ENCODE data around the gene RTEL1.
"Not testable (repeated sequence)": the region's sequence is repeated elsewhere in the genome, so short reads cannot be mapped to it uniquely, and the experiment has no call there.

Gene RTEL1

GRCh38 chr20:63613863-63614594 is 44.1 kb upstream of the RTEL1 start:
- not testable (repeated sequence) for H3K27me3 ChIP-seq (ENCODE audit: insufficient read depth, low read length, poor library complexity); H2BK5ac ChIP-seq (ENCODE audit: low read length); H3K18ac ChIP-seq (ENCODE audit: low read length); H3K4me2 ChIP-seq (ENCODE audit: low read length); H2BK120ac ChIP-seq (ENCODE audit: low read depth, low read length); H3K4ac ChIP-seq (ENCODE audit: low read depth, low read length); H3K36me3 ChIP-seq (ENCODE audit: control insufficient read depth, insufficient read depth, low read length); H2BK15ac ChIP-seq (replicated peaks; ENCODE audit: low read depth); H3K27ac ChIP-seq (ENCODE audit: low read depth, low read length); H4K5ac ChIP-seq (ENCODE audit: low read length); H3K4me3 ChIP-seq (ENCODE audit: low read length); H4K8ac ChIP-seq (ENCODE audit: low read depth, low read length); H3K23ac ChIP-seq (ENCODE audit: low read length); H3K79me2 ChIP-seq (ENCODE audit: control insufficient read depth, insufficient read depth, low read length); DNase-seq; H2AK5ac ChIP-seq (ENCODE audit: low read length); H3K56ac ChIP-seq (ENCODE audit: low read length); H3K4me1 ChIP-seq (ENCODE audit: control insufficient read depth, low read depth, low read length); H3K9ac ChIP-seq (ENCODE audit: low read length)
- no CpG with 5 or more reads among the region's 18 CpGs for WGBS (ENCODE audit: extremely low coverage, insufficient coverage, low lambda C conversion rate)
- H3K79me1 ChIP-seq (ENCODE audit: low read length), result peaks cover 12% of the 10 kb centered on the region

- Histone ChIP-seq H2BK5ac (ENCODE audit: low read length) (no peak overlapping the region), H3K56ac (ENCODE audit: low read length) (no peak overlapping the region), H4K5ac (ENCODE audit: low read length) (no peak overlapping the region), H3K4me3 (ENCODE audit: low read length) (no peak overlapping the region), H3K23ac (ENCODE audit: low read length) (no peak overlapping the region), H3K27ac (ENCODE audit: low read depth, low read length) (no peak overlapping the region), H3K9ac (ENCODE audit: low read length) (no peak overlapping the region), H2AK5ac (ENCODE audit: low read length) (no peak overlapping the region), H3K79me1 (ENCODE audit: low read length) (peaks cover 20% of the 10 kb centered on the region), H3K79me2 (ENCODE audit: control insufficient read depth, insufficient read depth, low read length) (peaks cover 20% of the 10 kb centered on the region), H3K4ac (ENCODE audit: low read depth, low read length) (no peak overlapping the region), H3K18ac (ENCODE audit: low read length) (no peak overlapping the region), H3K27me3 (ENCODE audit: insufficient read depth, low read length, poor library complexity) (no peaks in the 10 kb centered on the region), H4K8ac (ENCODE audit: low read depth, low read length) (no peak overlapping the region), H3K4me1 (ENCODE audit: control insufficient read depth, low read depth, low read length) (no peaks in the 10 kb centered on the region), H3K36me3 (ENCODE audit: control insufficient read depth, insufficient read depth, low read length) (peaks cover 6% of the 10 kb centered on the region), H2BK120ac (ENCODE audit: low read depth, low read length) (no peak overlapping the region), H3K4me2 (ENCODE audit: low read length) (no peak overlapping the region), H2BK15ac (replicated peaks; ENCODE audit: low read depth) (no peak overlapping the region)
- no peak for DNase-seq
- no CpG with 5 or more reads among the region's 41 CpGs for WGBS (ENCODE audit: extremely low coverage, insufficient coverage, low lambda C conversion rate)
Observed at GRCh38 chr20:63617092-63617875, 40.8 kb upstream of the RTEL1 start.

- Histone ChIP-seq H2BK15ac (replicated peaks; ENCODE audit: low read depth) (no peak overlapping the region), H3K36me3 (ENCODE audit: control insufficient read depth, insufficient read depth, low read length) (peaks cover 6% of the 10 kb centered on the region)
- no CpG with 5 or more reads among the region's 8 CpGs for WGBS (ENCODE audit: extremely low coverage, insufficient coverage, low lambda C conversion rate)
Observed at GRCh38 chr20:63617876-63618265, 40.2 kb upstream of the RTEL1 start.

GRCh38 chr20:63618291-63618980 is 39.7 kb upstream of the RTEL1 start:
- Histone ChIP-seq H4K5ac (ENCODE audit: low read length) (no peak overlapping the region), H3K79me2 (ENCODE audit: control insufficient read depth, insufficient read depth, low read length) (peaks cover 26% of the 10 kb centered on the region), H2BK5ac (ENCODE audit: low read length) (no peak overlapping the region), H3K79me1 (ENCODE audit: low read length) (peaks cover 21% of the 10 kb centered on the region), H3K4me2 (ENCODE audit: low read length) (no peak overlapping the region), H3K4ac (ENCODE audit: low read depth, low read length) (no peak overlapping the region), H3K27me3 (ENCODE audit: insufficient read depth, low read length, poor library complexity) (no peaks in the 10 kb centered on the region), H3K36me3 (ENCODE audit: control insufficient read depth, insufficient read depth, low read length) (peaks cover 6% of the 10 kb centered on the region), H4K8ac (ENCODE audit: low read depth, low read length) (no peak overlapping the region), H3K56ac (ENCODE audit: low read length) (no peak overlapping the region), H3K27ac (ENCODE audit: low read depth, low read length) (no peak overlapping the region), H2BK120ac (ENCODE audit: low read depth, low read length) (no peak overlapping the region), H3K9ac (ENCODE audit: low read length) (no peak overlapping the region), H3K4me3 (ENCODE audit: low read length) (no peak overlapping the region), H3K18ac (ENCODE audit: low read length) (no peak overlapping the region), H3K4me1 (ENCODE audit: control insufficient read depth, low read depth, low read length) (no peaks in the 10 kb centered on the region), H3K23ac (ENCODE audit: low read length) (no peak overlapping the region), H2AK5ac (ENCODE audit: low read length) (no peak overlapping the region), H2BK15ac (replicated peaks; ENCODE audit: low read depth) (no peak overlapping the region)
- no peak for DNase-seq
- no CpG with 5 or more reads among the region's 11 CpGs for WGBS (ENCODE audit: extremely low coverage, insufficient coverage, low lambda C conversion rate)

More at GRCh38 chr20:63617876-63618265, 40.2 kb upstream of the RTEL1 start:
- H3K23ac ChIP-seq (ENCODE audit: low read length), result no peak overlapping the region
- no peak overlapping the region for H3K4me3 ChIP-seq (ENCODE audit: low read length)
- H3K27me3 ChIP-seq (ENCODE audit: insufficient read depth, low read length, poor library complexity), result no peaks in the 10 kb centered on the region
- no peak overlapping the region for H3K27ac ChIP-seq (ENCODE audit: low read depth, low read length)
- peaks cover 25% of the 10 kb centered on the region for H3K79me2 ChIP-seq (ENCODE audit: control insufficient read depth, insufficient read depth, low read length)
- H4K5ac ChIP-seq (ENCODE audit: low read length), result no peak overlapping the region
- H3K18ac ChIP-seq (ENCODE audit: low read length), result no peak overlapping the region
- no peak overlapping the region for H2BK5ac ChIP-seq (ENCODE audit: low read length)
- no peak for DNase-seq
- H3K79me1 ChIP-seq (ENCODE audit: low read length), result peaks cover 22% of the 10 kb centered on the region
- H3K4ac ChIP-seq (ENCODE audit: low read depth, low read length), result no peak overlapping the region
- no peak overlapping the region for H4K8ac ChIP-seq (ENCODE audit: low read depth, low read length)
- no peak overlapping the region for H3K56ac ChIP-seq (ENCODE audit: low read length)
- no peak overlapping the region for H3K9ac ChIP-seq (ENCODE audit: low read length)
- no peaks in the 10 kb centered on the region for H3K4me1 ChIP-seq (ENCODE audit: control insufficient read depth, low read depth, low read length)
- H2BK120ac ChIP-seq (ENCODE audit: low read depth, low read length), result no peak overlapping the region
- H2AK5ac ChIP-seq (ENCODE audit: low read length), result no peak overlapping the region
- H3K4me2 ChIP-seq (ENCODE audit: low read length), result no peak overlapping the region

GRCh38 chr20:63619086-63619485 is 39.0 kb upstream of the RTEL1 start:
- no peak overlapping the region for H3K9ac ChIP-seq (ENCODE audit: low read length)
- H2BK15ac ChIP-seq (replicated peaks; ENCODE audit: low read depth), result no peak overlapping the region
- H3K27ac ChIP-seq (ENCODE audit: low read depth, low read length), result no peak overlapping the region
- no peak overlapping the region for H2BK5ac ChIP-seq (ENCODE audit: low read length)
- H3K56ac ChIP-seq (ENCODE audit: low read length), result no peak overlapping the region
- H3K27me3 ChIP-seq (ENCODE audit: insufficient read depth, low read length, poor library complexity), result no peaks in the 10 kb centered on the region
- H3K18ac ChIP-seq (ENCODE audit: low read length), result no peak overlapping the region
- H2BK120ac ChIP-seq (ENCODE audit: low read depth, low read length), result no peak overlapping the region
- H3K4ac ChIP-seq (ENCODE audit: low read depth, low read length), result no peak overlapping the region
- no peak overlapping the region for H4K5ac ChIP-seq (ENCODE audit: low read length)
- no peaks in the 10 kb centered on the region for H3K4me1 ChIP-seq (ENCODE audit: control insufficient read depth, low read depth, low read length)
- no peak overlapping the region for H4K8ac ChIP-seq (ENCODE audit: low read depth, low read length)
- no peak overlapping the region for H2AK5ac ChIP-seq (ENCODE audit: low read length)
- H3K23ac ChIP-seq (ENCODE audit: low read length), result no peak overlapping the region
- no peak overlapping the region for H3K4me3 ChIP-seq (ENCODE audit: low read length)
- H3K79me1 ChIP-seq (ENCODE audit: low read length), result peaks cover 21% of the 10 kb centered on the region
- no peak for DNase-seq
- peaks cover 26% of the 10 kb centered on the region for H3K79me2 ChIP-seq (ENCODE audit: control insufficient read depth, insufficient read depth, low read length)
- H3K4me2 ChIP-seq (ENCODE audit: low read length), result no peak overlapping the region
- peaks cover 6% of the 10 kb centered on the region for H3K36me3 ChIP-seq (ENCODE audit: control insufficient read depth, insufficient read depth, low read length)
- no CpG with 5 or more reads among the region's 16 CpGs for WGBS (ENCODE audit: extremely low coverage, insufficient coverage, low lambda C conversion rate)

Data from mesendoderm (in vitro differentiated cells).